HL-60 (cell line): ENCODE results near the gene DTX1.

ENCODE experiments used
- GABPA ChIP-seq: IDR thresholded peaks from 2 replicates; pipeline ENCODE4 v1.6.1; 2012; ENCODE audit warnings: low read depth
- POLR2AphosphoS5 ChIP-seq: IDR thresholded peaks from 2 replicates; pipeline ENCODE4 v1.6.1; 2012; ENCODE audit warnings: low read depth
- TF ChIP-seq, protein P1 (sequence below): IDR thresholded peaks from one replicate; pipeline ENCODE4 v1.5.1; 2011; ENCODE audit warnings: low read length, control low read depth, inconsistent platforms; ENCODE audit not compliant: insufficient read depth

DNA sequence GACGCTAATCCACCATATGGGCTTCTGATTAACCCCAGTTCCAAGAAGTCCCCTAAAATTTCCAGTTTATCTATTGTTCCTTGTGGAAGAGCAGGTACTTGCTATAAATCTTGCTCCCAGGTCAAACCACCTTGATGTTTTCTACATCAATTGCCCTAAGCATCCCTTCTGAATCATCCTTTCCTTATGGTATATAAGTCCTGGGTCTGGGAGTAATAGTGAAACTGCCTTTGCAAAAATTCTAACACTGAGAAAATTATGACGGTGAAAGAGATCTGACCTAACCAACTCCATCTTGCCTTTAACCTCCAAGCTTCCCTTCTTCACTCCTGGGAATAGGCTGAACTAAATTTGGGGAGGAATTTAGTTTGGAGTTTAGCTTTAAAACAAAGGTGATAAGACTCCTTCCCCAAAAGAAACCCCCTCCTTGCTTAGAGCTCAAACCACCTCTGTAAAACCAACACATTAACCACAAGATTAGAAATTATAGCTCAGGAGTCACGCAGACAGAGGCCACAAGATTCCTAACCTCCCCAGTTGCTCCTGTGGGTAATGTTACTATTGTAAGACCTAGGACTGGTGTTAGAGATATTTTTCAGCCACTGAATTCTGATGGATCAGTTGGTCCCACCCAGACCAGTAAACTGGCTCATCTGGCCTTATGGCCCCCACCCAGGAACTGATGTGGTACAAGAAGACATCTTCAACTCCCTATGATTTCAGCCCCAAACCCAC, 33.8 kb upstream of the DTX1 start:
- TF ChIP-seq, protein P1, sequence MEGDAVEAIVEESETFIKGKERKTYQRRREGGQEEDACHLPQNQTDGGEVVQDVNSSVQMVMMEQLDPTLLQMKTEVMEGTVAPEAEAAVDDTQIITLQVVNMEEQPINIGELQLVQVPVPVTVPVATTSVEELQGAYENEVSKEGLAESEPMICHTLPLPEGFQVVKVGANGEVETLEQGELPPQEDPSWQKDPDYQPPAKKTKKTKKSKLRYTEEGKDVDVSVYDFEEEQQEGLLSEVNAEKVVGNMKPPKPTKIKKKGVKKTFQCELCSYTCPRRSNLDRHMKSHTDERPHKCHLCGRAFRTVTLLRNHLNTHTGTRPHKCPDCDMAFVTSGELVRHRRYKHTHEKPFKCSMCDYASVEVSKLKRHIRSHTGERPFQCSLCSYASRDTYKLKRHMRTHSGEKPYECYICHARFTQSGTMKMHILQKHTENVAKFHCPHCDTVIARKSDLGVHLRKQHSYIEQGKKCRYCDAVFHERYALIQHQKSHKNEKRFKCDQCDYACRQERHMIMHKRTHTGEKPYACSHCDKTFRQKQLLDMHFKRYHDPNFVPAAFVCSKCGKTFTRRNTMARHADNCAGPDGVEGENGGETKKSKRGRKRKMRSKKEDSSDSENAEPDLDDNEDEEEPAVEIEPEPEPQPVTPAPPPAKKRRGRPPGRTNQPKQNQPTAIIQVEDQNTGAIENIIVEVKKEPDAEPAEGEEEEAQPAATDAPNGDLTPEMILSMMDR = no peak
- TF ChIP-seq GABPA (no peak), POLR2AphosphoS5 (no peak)
